BLaER1 (cell line): ENCODE results near the gene TLCD2.
"Not testable (repeated sequence)": the region's sequence is repeated elsewhere in the genome, so short reads cannot be mapped to it uniquely, and the experiment has no call there.

Experiments used
- H3K27ac ChIP-seq: shearing (Covaris generic); formaldehyde crosslinking; 2 replicates; pipeline ENCODE4 v1.8.1; 2022
- H3K27me3 ChIP-seq: shearing (Covaris generic); formaldehyde crosslinking; 2 replicates; pipeline ENCODE4 v1.8.1; 2022
- H3K36me3 ChIP-seq: shearing (Covaris generic); formaldehyde crosslinking; 2 replicates; pipeline ENCODE4 v1.8.1; 2022
- H3K4me1 ChIP-seq: shearing (Covaris generic); formaldehyde crosslinking; 2 replicates; pipeline ENCODE4 v1.8.1; 2022
- H3K4me2 ChIP-seq: shearing (Covaris generic); formaldehyde crosslinking; 2 replicates; pipeline ENCODE4 v1.8.1; 2022
- H3K4me3 ChIP-seq: shearing (Covaris generic); formaldehyde crosslinking; 2 replicates; pipeline ENCODE4 v1.8.1; 2022
- H3K9ac ChIP-seq: shearing (Covaris generic); formaldehyde crosslinking; 2 replicates; pipeline ENCODE4 v1.8.1; 2022
- H3K9me3 ChIP-seq: shearing (Covaris generic); formaldehyde crosslinking; 2 replicates; pipeline ENCODE4 v1.8.1; 2022
- H4K20me1 ChIP-seq: shearing (Covaris generic); formaldehyde crosslinking; 2 replicates; pipeline ENCODE4 v1.8.1; 2022
- Cebpa-rat ChIP-seq: shearing (Covaris generic); IDR thresholded peaks from 2 replicates; pipeline ENCODE4 v1.8.1; 2022

TLCD2 gene

DNA sequence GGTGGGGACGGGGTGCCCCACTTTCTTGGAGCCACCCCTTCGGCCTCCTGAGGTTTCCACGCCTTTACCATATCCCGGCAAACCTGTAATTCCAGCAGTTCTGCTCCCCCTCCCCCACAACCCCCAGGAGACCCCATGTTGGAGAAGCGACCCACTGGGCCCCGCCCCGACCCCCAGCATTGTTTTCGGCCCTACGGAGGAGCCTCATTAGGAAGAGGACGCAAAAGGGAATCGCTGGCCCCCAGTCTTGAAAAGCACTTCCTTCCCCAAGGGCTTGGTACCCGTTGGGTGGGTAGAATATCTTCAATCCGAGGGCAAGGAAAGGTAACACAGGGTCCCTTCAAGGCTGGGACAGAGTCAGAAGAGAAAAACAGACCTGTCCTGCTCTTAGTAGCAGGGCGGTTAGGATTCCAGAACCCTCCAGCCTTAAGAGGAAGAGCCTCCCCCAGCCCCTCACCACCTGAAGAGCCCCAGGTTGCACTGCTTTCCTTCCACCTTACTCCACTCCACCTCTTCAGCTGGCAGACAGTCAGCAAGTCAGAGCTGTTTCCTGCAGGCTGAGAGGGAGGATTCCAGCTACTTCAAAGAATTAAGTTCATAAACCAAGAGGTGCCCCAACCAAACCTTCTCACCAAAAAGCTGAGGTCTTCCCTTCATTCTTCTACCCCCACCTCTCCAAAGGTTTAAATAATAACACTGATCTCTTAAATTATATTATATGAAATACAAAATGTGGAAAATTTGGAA lies 803 bp upstream of the TLCD2 start:
- Histone ChIP-seq H3K4me1 (peaks cover 28% of the 10 kb centered on the region), H4K20me1 (peaks cover 49% of the 10 kb centered on the region), H3K9me3 (no peaks in the 10 kb centered on the region), H3K4me3 (peak overlapping the region; percentile 67), H3K27me3 (peaks cover 94% of the 10 kb centered on the region), H3K9ac (no peak overlapping the region), H3K4me2 (peak overlapping the region; percentile 89), H3K36me3 (no peaks in the 10 kb centered on the region), H3K27ac (no peak overlapping the region)
- TF ChIP-seq Cebpa-rat: no peak

DNA sequence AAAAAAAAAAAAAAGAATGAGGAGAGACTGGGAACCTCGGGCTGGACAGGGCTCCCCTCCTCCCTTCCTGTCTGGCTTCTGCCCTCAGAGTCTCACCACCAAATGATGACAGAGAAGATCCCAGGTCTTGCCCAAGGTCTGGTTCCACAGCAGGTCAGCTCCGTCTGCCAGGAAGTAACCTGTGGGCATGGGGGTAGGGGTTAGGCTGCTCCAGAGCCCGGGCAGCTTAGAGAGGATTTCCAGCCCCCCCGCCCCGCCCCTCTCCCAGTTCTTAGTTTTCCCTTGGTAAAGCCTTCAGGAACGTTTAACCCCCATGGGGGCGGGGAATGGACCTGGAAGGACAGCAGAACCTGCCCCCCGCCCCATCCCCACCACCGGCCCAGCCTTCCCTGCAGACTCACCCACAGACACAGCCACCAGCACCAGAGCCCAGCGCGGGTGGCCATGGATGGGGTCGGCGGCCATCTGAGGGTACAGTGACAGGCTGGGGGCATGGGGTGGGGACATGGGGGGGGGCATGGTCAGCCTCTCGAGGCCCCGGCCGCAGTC lies 700 bp downstream of the TLCD2 start:
- Histone ChIP-seq H3K9ac (no peak overlapping the region), H4K20me1 (peaks cover 42% of the 10 kb centered on the region), H3K9me3 (no peaks in the 10 kb centered on the region), H3K27me3 (peaks cover 89% of the 10 kb centered on the region), H3K36me3 (no peaks in the 10 kb centered on the region), H3K4me1 (peaks cover 16% of the 10 kb centered on the region), H3K27ac (no peak overlapping the region), H3K4me3 (peak overlapping the region; percentile 67), H3K4me2 (peak overlapping the region; percentile 89)
- TF ChIP-seq Cebpa-rat: no peak

DNA sequence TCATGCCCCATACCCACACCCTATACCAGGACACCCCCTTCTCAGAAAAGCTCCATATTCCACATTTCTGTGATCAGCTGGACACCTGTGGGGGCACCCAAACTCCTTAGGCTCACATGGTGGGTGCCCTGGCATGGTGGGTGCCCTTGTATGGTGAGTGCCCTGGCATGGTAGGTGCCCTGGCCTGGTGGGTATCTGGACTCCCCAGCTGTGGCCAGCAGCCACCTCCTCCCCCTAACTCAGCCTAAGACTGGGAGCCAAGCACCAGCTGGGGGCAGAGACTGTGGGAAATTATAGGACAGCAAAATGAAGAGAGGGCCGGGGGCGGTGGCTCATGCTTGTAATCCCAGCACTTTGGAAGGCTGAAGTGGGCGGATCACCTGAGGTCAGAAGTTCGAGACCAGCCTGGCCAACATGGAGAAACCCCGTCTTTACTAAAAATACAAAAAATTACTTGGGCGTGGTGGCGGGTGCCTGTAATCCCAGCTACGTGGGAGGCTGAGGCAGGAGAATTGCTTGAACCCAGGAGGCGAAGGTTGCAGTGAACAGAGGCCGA lies 1.3 kb downstream of the TLCD2 start:
- not testable (repeated sequence) for H3K9ac ChIP-seq, H3K4me2 ChIP-seq, H3K9me3 ChIP-seq, H3K27ac ChIP-seq, H3K4me3 ChIP-seq, H3K36me3 ChIP-seq
- Histone ChIP-seq H3K4me1 (peaks cover 10% of the 10 kb centered on the region), H3K27me3 (peaks cover 83% of the 10 kb centered on the region), H4K20me1 (peaks cover 37% of the 10 kb centered on the region)

DNA sequence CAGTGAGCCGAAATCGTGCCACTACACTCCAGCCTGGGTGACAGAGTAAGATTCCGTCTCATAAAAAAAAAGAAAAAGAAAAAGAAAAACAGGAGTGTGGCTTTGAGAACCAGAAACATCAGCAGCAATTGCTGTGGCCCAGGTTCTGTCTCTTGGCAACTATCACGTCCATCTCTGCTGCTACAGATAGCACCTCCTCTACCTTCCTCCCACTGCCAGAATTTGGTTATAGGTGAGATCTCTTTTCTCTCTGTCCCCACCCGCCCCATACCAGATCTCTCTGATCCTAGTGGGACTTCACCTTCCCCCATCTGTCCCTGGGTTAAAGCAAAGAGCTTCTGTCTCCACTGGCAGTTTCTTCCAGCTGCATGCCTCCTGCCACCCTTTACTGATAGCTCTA lies 3.1 kb downstream of the TLCD2 start:
- peaks cover 19% of the 10 kb centered on the region for H4K20me1 ChIP-seq
- peaks cover 8% of the 10 kb centered on the region for H3K4me1 ChIP-seq
- H3K27ac ChIP-seq: no peak overlapping the region
- TF ChIP-seq Cebpa-rat: no peak
- H3K4me3 ChIP-seq: no peak overlapping the region
- no peaks in the 10 kb centered on the region for H3K9me3 ChIP-seq
- no peak overlapping the region for H3K9ac ChIP-seq
- H3K27me3 ChIP-seq: peaks cover 66% of the 10 kb centered on the region
- H3K36me3 ChIP-seq: no peaks in the 10 kb centered on the region
- no peak overlapping the region for H3K4me2 ChIP-seq

DNA sequence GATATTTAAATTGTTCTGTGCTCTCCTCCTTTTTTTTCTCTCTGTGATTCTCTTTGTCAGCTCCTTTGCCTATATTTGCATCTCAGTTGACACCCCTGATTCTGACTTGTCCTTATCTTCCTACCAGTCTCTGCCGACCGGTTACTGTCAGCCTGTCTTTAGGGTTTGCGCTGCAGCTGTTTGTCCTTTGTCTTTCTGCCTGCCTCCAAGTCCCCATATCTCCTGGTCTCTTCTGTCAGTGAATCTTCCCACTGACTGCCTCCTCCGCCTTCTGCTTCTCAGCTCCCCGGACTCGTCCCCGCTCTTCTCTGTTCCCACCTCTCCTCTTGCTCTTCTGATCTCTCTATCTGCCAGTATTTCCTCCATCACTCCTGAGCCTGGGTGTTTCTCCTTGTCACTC lies 5.2 kb downstream of the TLCD2 start:
- Histone ChIP-seq H3K4me2 (no peak overlapping the region), H4K20me1 (peaks cover under 1% of the 10 kb centered on the region; the same call in 1 of the 2 replicates), H3K27me3 (peaks cover 45% of the 10 kb centered on the region), H3K4me3 (no peak overlapping the region), H3K9ac (no peak overlapping the region), H3K36me3 (no peaks in the 10 kb centered on the region), H3K9me3 (no peaks in the 10 kb centered on the region), H3K4me1 (peaks cover 2% of the 10 kb centered on the region), H3K27ac (no peak overlapping the region)
- TF ChIP-seq Cebpa-rat: no peak

DNA sequence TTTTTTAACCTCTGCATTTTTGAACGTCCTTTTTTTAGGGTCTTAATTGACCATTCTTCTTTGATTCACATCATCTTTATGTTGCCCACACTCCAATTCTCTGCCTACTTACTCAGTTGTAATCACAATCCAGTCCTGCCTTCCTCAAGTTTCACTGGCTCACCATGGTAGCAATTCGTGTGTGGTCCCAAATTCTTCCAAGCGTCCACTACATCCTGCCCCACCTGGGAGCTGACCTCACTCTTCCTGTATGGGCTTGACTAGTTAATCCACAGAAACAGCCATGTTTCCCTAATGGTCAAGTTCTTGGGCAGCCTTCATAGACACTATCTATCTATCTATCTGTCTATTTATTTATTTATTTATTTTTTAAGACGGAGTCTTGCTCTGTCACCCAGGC lies 7.1 kb downstream of the TLCD2 start:
- Histone ChIP-seq H3K9me3 (no peaks in the 10 kb centered on the region), H3K4me2 (no peak overlapping the region), H3K27me3 (peaks cover 25% of the 10 kb centered on the region), H3K4me1 (no peaks in the 10 kb centered on the region), H4K20me1 (no peaks in the 10 kb centered on the region), H3K27ac (no peak overlapping the region), H3K4me3 (no peak overlapping the region), H3K9ac (no peak overlapping the region), H3K36me3 (no peaks in the 10 kb centered on the region)
- TF ChIP-seq Cebpa-rat: no peak

DNA sequence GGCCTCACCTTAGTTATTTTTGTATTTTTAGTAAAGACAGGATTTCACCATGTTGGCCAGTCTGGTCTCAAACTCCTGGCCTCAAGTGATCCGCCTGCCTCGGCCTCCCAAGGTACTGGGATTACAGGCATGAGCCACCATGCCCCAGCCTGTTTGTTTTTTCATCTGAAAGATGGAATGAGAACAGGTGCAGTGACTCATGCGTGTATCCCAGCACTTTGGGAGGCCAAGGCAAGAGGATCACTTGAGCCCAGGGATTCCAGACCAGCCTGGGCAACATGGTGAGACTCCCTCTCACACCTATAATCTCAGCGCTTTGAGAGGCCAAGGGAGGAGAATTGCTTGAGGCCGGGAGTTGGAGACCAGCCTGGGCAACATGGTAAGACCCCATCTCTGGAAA lies 10.3 kb downstream of the TLCD2 start:
- not testable (repeated sequence) for H3K9ac ChIP-seq

DNA sequence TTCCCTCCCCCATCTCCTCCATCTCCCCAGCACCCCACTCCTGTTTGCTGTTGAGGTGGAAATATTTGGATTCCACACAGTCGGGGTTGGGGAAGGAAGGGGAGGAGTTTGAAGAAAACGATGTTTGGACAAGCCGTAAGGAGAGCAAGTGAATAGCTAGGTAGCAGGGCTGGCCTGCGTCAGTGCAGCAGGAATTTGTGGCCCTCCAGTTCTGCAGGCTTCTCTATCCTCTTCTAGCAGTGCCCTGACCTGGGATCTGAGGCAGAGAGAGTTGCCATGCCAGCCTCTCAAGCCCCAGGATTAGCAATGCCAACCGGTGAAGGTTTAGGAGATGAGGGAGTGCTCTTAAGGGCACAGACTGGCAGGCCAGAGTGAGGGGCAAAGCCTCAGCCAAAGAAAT lies 12.5 kb downstream of the TLCD2 start:
- H3K27me3 ChIP-seq: no peaks in the 10 kb centered on the region
- H3K9ac ChIP-seq: no peak overlapping the region
- no peaks in the 10 kb centered on the region for H3K36me3 ChIP-seq
- TF ChIP-seq Cebpa-rat: no peak
- H3K4me3 ChIP-seq: no peak overlapping the region
- no peak overlapping the region for H3K4me2 ChIP-seq
- H3K4me1 ChIP-seq: no peaks in the 10 kb centered on the region
- no peaks in the 10 kb centered on the region for H3K9me3 ChIP-seq
- H3K27ac ChIP-seq: no peak overlapping the region
- H4K20me1 ChIP-seq: no peaks in the 10 kb centered on the region

More for the DNA sequence above, 10.3 kb downstream of the TLCD2 start:
- H3K36me3 ChIP-seq, H3K4me3 ChIP-seq, H3K27ac ChIP-seq, H4K20me1 ChIP-seq, H3K9me3 ChIP-seq, H3K4me2 ChIP-seq, H3K4me1 ChIP-seq, H3K27me3 ChIP-seq: not testable (repeated sequence)

DNA sequence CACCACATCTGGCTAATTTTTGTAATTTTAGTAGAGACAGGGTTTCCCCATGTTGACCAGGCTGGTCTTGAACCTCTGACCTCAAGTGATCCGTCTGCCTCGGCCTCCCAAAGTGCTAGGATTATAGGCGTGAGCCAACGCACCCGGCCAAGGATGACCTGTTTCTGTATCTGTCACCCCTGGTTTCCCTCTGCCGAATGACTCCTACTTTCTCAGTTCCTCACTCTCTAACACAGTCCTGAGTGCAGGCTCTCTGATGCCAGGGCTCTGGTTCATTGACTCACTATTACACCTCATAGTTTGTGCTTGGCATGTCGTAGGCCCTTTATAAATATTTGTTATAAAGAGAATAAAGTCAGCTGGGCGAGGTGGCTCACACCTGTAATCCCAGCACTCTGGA lies 14.8 kb downstream of the TLCD2 start:
- no peaks in the 10 kb centered on the region for H3K36me3 ChIP-seq
- H3K4me2 ChIP-seq: no peak overlapping the region
- no peak for TF ChIP-seq Cebpa-rat
- no peaks in the 10 kb centered on the region; the same call in 1 of the 2 replicates for H3K9me3 ChIP-seq
- no peak overlapping the region for H3K4me3 ChIP-seq
- no peaks in the 10 kb centered on the region for H4K20me1 ChIP-seq
- no peak overlapping the region for H3K27ac ChIP-seq
- no peaks in the 10 kb centered on the region for H3K4me1 ChIP-seq
- H3K27me3 ChIP-seq: no peaks in the 10 kb centered on the region
- no peak overlapping the region for H3K9ac ChIP-seq

DNA sequence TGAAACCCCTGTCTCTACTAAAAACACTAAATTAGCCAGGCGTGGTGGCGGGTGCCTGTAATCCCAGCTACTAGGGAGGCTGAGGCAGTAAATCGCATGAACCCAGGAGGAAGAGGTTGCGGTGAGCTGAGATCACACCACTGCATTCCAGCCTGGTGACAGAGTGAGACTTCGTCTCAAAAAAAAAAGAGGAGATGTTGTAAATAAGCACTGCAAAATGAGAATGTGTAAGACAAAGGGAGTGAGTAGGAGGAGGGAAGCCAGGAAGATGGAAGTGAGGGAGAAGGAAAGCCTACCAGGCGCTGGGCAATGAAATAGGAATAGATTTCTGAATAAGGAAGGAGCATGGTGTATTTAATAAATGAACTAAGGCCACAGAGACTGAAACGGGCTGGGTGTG lies 16.8 kb downstream of the TLCD2 start:
- H3K4me1 ChIP-seq: no peaks in the 10 kb centered on the region
- H3K9ac ChIP-seq: no peak overlapping the region
- H3K27me3 ChIP-seq: no peaks in the 10 kb centered on the region
- TF ChIP-seq Cebpa-rat: no peak
- no peak overlapping the region for H3K4me2 ChIP-seq
- H3K9me3 ChIP-seq: no peaks in the 10 kb centered on the region; the same call in 1 of the 2 replicates
- H3K4me3 ChIP-seq: no peak overlapping the region
- H3K36me3 ChIP-seq: no peaks in the 10 kb centered on the region
- H3K27ac ChIP-seq: no peak overlapping the region
- no peaks in the 10 kb centered on the region for H4K20me1 ChIP-seq
